GM19372 (cell line): ENCODE results near the gene UTP15.

ENCODE experiments used
- ATAC-seq: cut with Tn5 transposase; IDR thresholded peaks from one replicate; pipeline ENCODE4 v1.9.1; 2021; ENCODE audit warnings: mild to moderate bottlenecking, low read depth, moderate library complexity; ENCODE audit not compliant: unreplicated experiment

UTP15 gene

GRCh38 chr5:73564018-73564417, 1.5 kb upstream of the UTP15 start:
- ATAC-seq, result no peak

GRCh38 chr5:73564675-73565074, 868 bp upstream of the UTP15 start:
- ATAC-seq, result no peak

GRCh38 chr5:73565969-73566547, 515 bp downstream of the UTP15 start:
- no peak for ATAC-seq

GRCh38 chr5:73582285-73583145, 17.0 kb downstream of the UTP15 start:
- ATAC-seq, result no peak

- ATAC-seq, result peak; percentile 68
These were observed 22.4 kb downstream of the UTP15 start for GRCh38 chr5:73587923-73588322.

- ATAC-seq, result no peak
These were observed 25.7 kb downstream of the UTP15 start for GRCh38 chr5:73591102-73591695.

GRCh38 chr5:73591698-73592501, 26.4 kb downstream of the UTP15 start:
- ATAC-seq, result no peak

GRCh38 chr5:73592551-73592950, 27.0 kb downstream of the UTP15 start:
- ATAC-seq, result no peak

- ATAC-seq, result no peak
These were observed 31.3 kb downstream of the UTP15 start for GRCh38 chr5:73596705-73597328.

GRCh38 chr5:73599380-73599779, 33.8 kb downstream of the UTP15 start:
- ATAC-seq, result no peak

- no peak for ATAC-seq
These were observed 38.5 kb downstream of the UTP15 start for GRCh38 chr5:73603998-73604397.

- ATAC-seq, result no peak
These were observed 39.9 kb downstream of the UTP15 start for GRCh38 chr5:73605223-73606087.

GRCh38 chr5:73606206-73606753, 40.7 kb downstream of the UTP15 start:
- no peak for ATAC-seq

GRCh38 chr5:73607228-73607627, 41.7 kb downstream of the UTP15 start:
- no peak for ATAC-seq

- ATAC-seq, result no peak
These were observed 47.3 kb downstream of the UTP15 start for GRCh38 chr5:73612799-73613198.

- ATAC-seq, result no peak
These were observed 49.5 kb downstream of the UTP15 start for GRCh38 chr5:73615085-73615484.

GRCh38 chr5:73615947-73616346, 50.4 kb downstream of the UTP15 start:
- ATAC-seq, result no peak

- ATAC-seq, result no peak
These were observed 52.2 kb downstream of the UTP15 start for GRCh38 chr5:73617510-73618279.
